Effector memory CD8-positive, alpha-beta T cell (primary cell): Measurements from ENCODE around the gene TOP3A.
"Not testable (repeated sequence)": the region's sequence is repeated elsewhere in the genome, so short reads cannot be mapped to it uniquely, and the experiment has no call there.

Experiments
- ATAC-seq: fragments of 150-1000 bp; cut with Tn5 transposase; replicated peaks from 2 replicates; pipeline ENCODE4 v1.10.0; 2021; ENCODE audit warnings: mild to moderate bottlenecking, moderate library complexity
- DNase-seq, 3 experiments: peaks; one replicate each; pipeline ENCODE4 v3.0.0; 2021
- H3K27ac Mint-ChIP-seq, 2 donors: one replicate each; pipeline ENCODE4 v1.8.0; 2022; ENCODE audit warnings: mild to moderate bottlenecking in 2 of 2, mixed read lengths in 2 of 2, moderate library complexity in 2 of 2
- H3K27me3 Mint-ChIP-seq, 2 donors: one replicate each; pipeline ENCODE4 v1.8.0; 2022; ENCODE audit warnings: mixed read lengths in 2 of 2
- H3K36me3 Mint-ChIP-seq: one replicate; pipeline ENCODE4 v1.8.0; 2022; ENCODE audit warnings: mild to moderate bottlenecking, moderate library complexity, mixed read lengths; ENCODE audit not compliant: insufficient read depth
- H3K4me1 Mint-ChIP-seq, 2 donors: one replicate each; pipeline ENCODE4 v1.8.0; 2022; ENCODE audit warnings: low read depth in 2 of 2, mixed read lengths in 2 of 2
- H3K4me3 Mint-ChIP-seq, 2 donors: one replicate each; pipeline ENCODE4 v1.8.0; 2022; ENCODE audit warnings: mild to moderate bottlenecking in 2 of 2, mixed read lengths in 2 of 2, moderate library complexity in 2 of 2
- H3K9me3 Mint-ChIP-seq, 2 donors: one replicate each; pipeline ENCODE4 v1.8.0; 2022; ENCODE audit warnings: mixed read lengths in 2 of 2
- total RNA-seq, 9 experiments: gene quantifications; one replicate each; lab custom pipeline; 2026; lab: John Stamatoyannopoulos, UW

Gene TOP3A, protein sequence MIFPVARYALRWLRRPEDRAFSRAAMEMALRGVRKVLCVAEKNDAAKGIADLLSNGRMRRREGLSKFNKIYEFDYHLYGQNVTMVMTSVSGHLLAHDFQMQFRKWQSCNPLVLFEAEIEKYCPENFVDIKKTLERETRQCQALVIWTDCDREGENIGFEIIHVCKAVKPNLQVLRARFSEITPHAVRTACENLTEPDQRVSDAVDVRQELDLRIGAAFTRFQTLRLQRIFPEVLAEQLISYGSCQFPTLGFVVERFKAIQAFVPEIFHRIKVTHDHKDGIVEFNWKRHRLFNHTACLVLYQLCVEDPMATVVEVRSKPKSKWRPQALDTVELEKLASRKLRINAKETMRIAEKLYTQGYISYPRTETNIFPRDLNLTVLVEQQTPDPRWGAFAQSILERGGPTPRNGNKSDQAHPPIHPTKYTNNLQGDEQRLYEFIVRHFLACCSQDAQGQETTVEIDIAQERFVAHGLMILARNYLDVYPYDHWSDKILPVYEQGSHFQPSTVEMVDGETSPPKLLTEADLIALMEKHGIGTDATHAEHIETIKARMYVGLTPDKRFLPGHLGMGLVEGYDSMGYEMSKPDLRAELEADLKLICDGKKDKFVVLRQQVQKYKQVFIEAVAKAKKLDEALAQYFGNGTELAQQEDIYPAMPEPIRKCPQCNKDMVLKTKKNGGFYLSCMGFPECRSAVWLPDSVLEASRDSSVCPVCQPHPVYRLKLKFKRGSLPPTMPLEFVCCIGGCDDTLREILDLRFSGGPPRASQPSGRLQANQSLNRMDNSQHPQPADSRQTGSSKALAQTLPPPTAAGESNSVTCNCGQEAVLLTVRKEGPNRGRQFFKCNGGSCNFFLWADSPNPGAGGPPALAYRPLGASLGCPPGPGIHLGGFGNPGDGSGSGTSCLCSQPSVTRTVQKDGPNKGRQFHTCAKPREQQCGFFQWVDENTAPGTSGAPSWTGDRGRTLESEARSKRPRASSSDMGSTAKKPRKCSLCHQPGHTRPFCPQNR
- 48.2 to 88.6 (median 67.2) reads per million in 9 experiments for total RNA-seq

- Mint-ChIP-seq H3K9me3 (no peaks in the 10 kb centered on the region), H3K27me3 (no peaks in the 10 kb centered on the region), H3K4me3 (peak within 1 kb of the TSS; percentile 88 to 98), H3K27ac (peak within 1 kb of the TSS; percentile 95), H3K36me3 (peaks cover 43% of the 10 kb centered on the region), H3K4me1 (peaks cover 52 to 68% of the 10 kb centered on the region in 2 donors)
- peak; percentile 90 for ATAC-seq
- peak; percentile 93 to 96 (median 95) for DNase-seq
Measured at GRCh38 chr17:18314731-18315561, at the start of gene TOP3A, which contains the start of gene SMCR8. Gene TOP3A (minus strand): TSS chr17:18314994. CDS start chr17:18314778, 216 bp downstream. Gene SMCR8 (plus strand): TSS chr17:18315293. CDS start chr17:18315790, 497 bp downstream.

- H3K27ac Mint-ChIP-seq = no peak overlapping the region
- H3K36me3 Mint-ChIP-seq = peaks cover 12% of the 10 kb centered on the region
- DNase-seq = no peak
- no peaks in the 10 kb centered on the region for H3K9me3 Mint-ChIP-seq
- ATAC-seq = no peak
- no peak overlapping the region for H3K4me3 Mint-ChIP-seq
- H3K4me1 Mint-ChIP-seq = peaks cover 10 to 15% of the 10 kb centered on the region in 2 donors
- no peaks in the 10 kb centered on the region for H3K27me3 Mint-ChIP-seq
Measured at GRCh38 chr17:18364166-18364565, 49.4 kb upstream of the TOP3A start.

DNA sequence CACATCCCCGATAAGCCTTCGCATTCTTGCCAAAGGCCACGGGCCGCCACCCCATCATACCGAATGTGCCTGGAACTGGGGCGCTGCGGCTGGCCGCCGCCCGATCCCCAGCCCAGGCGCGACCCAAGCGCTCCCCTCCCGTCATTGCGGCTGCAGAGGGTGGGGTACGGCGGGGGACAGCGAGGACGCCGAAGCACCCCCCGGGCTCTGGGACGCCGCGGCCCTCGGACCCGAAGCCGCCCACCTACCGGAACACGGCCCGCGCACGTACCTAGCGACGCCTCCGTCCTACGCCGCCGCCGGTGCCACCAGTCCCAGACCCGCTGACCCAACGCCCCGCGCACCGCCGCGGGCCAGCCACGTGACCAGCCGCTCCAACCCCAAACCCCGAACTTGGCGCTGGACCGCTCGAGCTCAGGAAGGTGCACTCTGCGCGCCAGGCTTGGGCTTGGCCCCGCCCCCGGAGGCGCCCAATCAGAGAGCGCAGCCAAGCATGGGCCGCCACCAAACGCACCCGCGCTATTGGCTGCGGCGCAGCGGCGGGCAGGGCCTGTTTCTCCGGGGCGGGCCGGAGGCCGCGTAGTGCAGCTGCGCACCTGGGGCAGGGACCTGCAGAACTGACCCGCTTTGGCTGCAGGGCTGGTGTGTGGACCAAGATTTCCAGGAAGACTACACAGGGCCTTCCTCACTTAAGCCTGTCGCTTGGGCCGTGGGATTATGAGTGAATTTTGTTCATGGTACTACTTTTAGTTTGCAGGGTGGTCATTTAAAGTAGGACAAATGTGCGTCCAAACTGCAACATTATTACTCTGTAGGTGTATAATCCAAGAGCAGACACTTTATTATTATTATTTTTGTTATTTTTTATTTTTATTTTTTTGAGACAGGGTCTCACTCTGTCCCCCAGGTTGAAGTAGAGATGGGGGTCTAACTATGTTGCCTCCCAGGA is 48.6 kb upstream of the TOP3A start, which contains the start of gene SHMT1:
SHMT1 (minus strand) TSS at position 450 of the 949 bp plus-strand sequence. CDS start 7,569 bp downstream, outside the sequence.
- H3K4me1 Mint-ChIP-seq = peaks cover 10 to 15% of the 10 kb centered on the region in 2 donors
- no peaks in the 10 kb centered on the region for H3K9me3 Mint-ChIP-seq
- no peaks in the 10 kb centered on the region for H3K27me3 Mint-ChIP-seq
- H3K27ac Mint-ChIP-seq = peak within 1 kb of the TSS; percentile 49 to 87
- DNase-seq (peak; percentile 85 to 86 (median 86)), ATAC-seq (peak; percentile 100)
- H3K36me3 Mint-ChIP-seq = peaks cover 16% of the 10 kb centered on the region
- peak within 1 kb of the TSS; percentile 90 to 92 for H3K4me3 Mint-ChIP-seq

GRCh38 chr17:18362698-18363100 is 47.9 kb upstream of the TOP3A start:
- peak overlapping the region; percentile 49 to 87 for H3K27ac Mint-ChIP-seq

DNA sequence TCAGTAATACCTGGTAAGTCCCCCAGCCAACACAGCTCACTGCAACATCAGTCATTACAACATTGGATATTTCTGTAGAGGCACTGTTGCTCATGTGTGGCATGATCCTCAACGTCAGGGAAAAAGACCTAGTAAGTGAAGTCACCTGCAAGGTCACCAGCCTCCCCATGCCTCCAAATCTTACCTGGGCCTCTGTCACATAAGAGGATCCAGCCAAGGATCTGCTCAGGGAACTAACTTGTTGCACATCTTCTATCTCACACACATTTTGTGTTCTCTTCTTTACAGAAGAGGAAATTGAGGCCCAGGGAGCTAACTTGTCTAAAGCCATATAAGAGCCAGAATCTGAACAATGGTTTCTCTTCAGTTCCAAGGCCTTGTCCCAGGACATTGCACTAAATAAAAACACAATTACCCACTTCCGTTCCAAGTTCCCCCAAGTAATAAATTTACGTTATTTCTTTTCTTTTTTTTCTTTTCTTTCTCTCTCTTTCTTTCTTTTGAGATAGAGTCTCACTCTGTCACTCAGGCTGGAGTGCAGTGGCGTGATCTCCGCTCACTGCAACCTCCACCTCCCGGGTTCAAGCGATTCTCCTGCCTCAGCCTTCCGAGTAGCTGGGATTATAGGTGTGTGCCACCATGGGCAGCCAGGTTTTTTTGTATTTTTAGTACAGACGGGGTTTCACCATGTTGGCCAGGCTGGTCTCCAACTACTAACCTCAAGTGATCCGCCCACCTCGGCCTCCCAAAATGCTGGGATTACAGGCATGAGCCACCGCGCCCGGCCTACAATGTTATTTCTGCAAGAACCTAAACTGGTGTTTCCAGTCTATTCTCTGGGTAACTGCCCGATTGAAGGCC is 47.3 kb upstream of the TOP3A start:
- H3K36me3 Mint-ChIP-seq = peaks cover 16% of the 10 kb centered on the region
- peak overlapping the region; percentile 49 to 69 for H3K27ac Mint-ChIP-seq
- H3K4me3 Mint-ChIP-seq = peak overlapping the region; percentile 90 to 92
- DNase-seq (no peak), ATAC-seq (no peak)
- H3K9me3 Mint-ChIP-seq = no peaks in the 10 kb centered on the region
- no peaks in the 10 kb centered on the region for H3K27me3 Mint-ChIP-seq
- peaks cover 10 to 15% of the 10 kb centered on the region in 2 donors for H3K4me1 Mint-ChIP-seq

More at GRCh38 chr17:18362698-18363100, 47.9 kb upstream of the TOP3A start:
- H3K9me3 Mint-ChIP-seq = no peaks in the 10 kb centered on the region
- peak overlapping the region; percentile 90 to 92 for H3K4me3 Mint-ChIP-seq
- H3K4me1 Mint-ChIP-seq = peaks cover 10 to 15% of the 10 kb centered on the region in 2 donors
- ATAC-seq (no peak), DNase-seq (no peak)
- H3K27me3 Mint-ChIP-seq = no peaks in the 10 kb centered on the region
- peaks cover 16% of the 10 kb centered on the region for H3K36me3 Mint-ChIP-seq

- H3K27ac Mint-ChIP-seq = no peak overlapping the region
- H3K9me3 Mint-ChIP-seq = no peaks in the 10 kb centered on the region
- peak overlapping the region in 1 of 2 donors; percentile 14 for H3K4me3 Mint-ChIP-seq
- ATAC-seq (no peak), DNase-seq (no peak)
- H3K4me1 Mint-ChIP-seq = peaks cover 10 to 15% of the 10 kb centered on the region in 2 donors
- peaks cover 15% of the 10 kb centered on the region for H3K36me3 Mint-ChIP-seq
- no peaks in the 10 kb centered on the region for H3K27me3 Mint-ChIP-seq
Measured at GRCh38 chr17:18360518-18360917, 45.7 kb upstream of the TOP3A start.

- H3K27ac Mint-ChIP-seq = no peak overlapping the region
- no peak for ATAC-seq
- H3K27me3 Mint-ChIP-seq = no peaks in the 10 kb centered on the region
- H3K9me3 Mint-ChIP-seq = no peaks in the 10 kb centered on the region
- peaks cover under 1 to 2% of the 10 kb centered on the region in 2 donors for H3K4me1 Mint-ChIP-seq
- H3K4me3 Mint-ChIP-seq = no peak overlapping the region
- no peak for DNase-seq
- peaks cover 34% of the 10 kb centered on the region for H3K36me3 Mint-ChIP-seq
Measured at GRCh38 chr17:18356624-18357023, 41.8 kb upstream of the TOP3A start.

DNA sequence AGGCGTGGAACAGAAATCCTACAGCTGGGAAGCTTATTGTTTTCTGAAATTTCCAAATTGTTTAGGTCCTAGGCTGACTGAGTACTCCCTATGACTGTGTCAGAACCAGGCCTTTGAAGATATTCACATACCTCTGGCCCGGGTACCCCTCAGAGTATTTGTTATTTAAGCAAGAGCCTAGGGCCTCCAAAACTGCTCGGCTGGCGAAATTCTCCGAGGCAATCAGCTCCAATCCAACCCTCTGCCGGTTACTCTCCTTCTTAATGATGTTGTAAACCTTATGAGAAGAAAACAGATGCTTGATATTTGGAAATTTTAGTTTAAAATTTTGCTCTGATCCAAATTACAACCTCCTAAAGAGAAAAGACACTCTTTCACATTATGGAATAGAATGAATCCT is 38.7 kb upstream of the TOP3A start:
- Mint-ChIP-seq H3K9me3 (no peaks in the 10 kb centered on the region), H3K4me1 (no peaks in the 10 kb centered on the region)

GRCh38 chr17:18344021-18344420 is 29.2 kb upstream of the TOP3A start:
- DNase-seq (no peak), ATAC-seq (no peak)
- Mint-ChIP-seq H3K4me3 (no peak overlapping the region), H3K36me3 (peaks cover 30% of the 10 kb centered on the region), H3K27me3 (no peaks in the 10 kb centered on the region), H3K4me1 (no peaks in the 10 kb centered on the region), H3K27ac (peak overlapping the region in 1 of 2 donors; percentile 57), H3K9me3 (no peaks in the 10 kb centered on the region)

More for the DNA sequence above, 38.7 kb upstream of the TOP3A start:
- no peak for ATAC-seq
- Mint-ChIP-seq H3K27ac (no peak overlapping the region), H3K36me3 (peaks cover 46% of the 10 kb centered on the region), H3K4me3 (no peak overlapping the region), H3K27me3 (no peaks in the 10 kb centered on the region)
- no peak for DNase-seq

DNA sequence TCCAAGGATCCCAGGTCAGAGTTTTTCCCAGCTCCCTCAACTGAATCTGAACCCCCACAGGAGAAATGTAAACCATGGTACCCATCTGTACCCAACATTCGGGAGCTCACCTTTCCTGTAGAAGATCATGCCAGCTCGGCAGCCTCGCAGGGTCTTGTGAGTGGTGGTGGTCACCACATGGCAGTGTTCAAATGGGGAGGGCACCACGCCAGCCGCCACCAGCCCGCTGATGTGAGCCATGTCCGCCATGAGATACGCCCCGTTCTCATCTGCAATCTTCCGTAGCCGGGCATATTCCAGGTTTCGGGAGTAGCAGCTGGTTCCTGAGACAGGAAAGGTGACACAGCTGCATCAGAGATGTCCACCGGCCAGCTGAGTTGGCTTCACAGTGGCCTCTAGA is 25.1 kb upstream of the TOP3A start:
- Mint-ChIP-seq H3K27me3 (no peaks in the 10 kb centered on the region), H3K36me3 (peaks cover 18% of the 10 kb centered on the region), H3K9me3 (no peaks in the 10 kb centered on the region), H3K27ac (no peak overlapping the region), H3K4me1 (no peaks in the 10 kb centered on the region), H3K4me3 (no peak overlapping the region)
- DNase-seq (no peak), ATAC-seq (no peak)

GRCh38 chr17:18338158-18338557 is 23.4 kb upstream of the TOP3A start:
- H3K36me3 Mint-ChIP-seq = peaks cover 18% of the 10 kb centered on the region
- H3K9me3 Mint-ChIP-seq, DNase-seq, H3K4me3 Mint-ChIP-seq, H3K4me1 Mint-ChIP-seq, H3K27ac Mint-ChIP-seq, H3K27me3 Mint-ChIP-seq, ATAC-seq: not testable (repeated sequence)
